Gastrocnemius medialis (tissue), 4 donors: ENCODE measurements around the gene CDH4. TPM values are rescaled to one million over a fixed set of nuclear protein-coding genes. Genes with fewer than 3 reads are reported as not detected.

Experiments used
- ATAC-seq, 2 donors: fragments of 150-250 bp; one replicate each; pipeline ENCODE4 v1.9.1; 2016
- DNase-seq, 2 donors: peaks; one replicate each; pipeline ENCODE4 v3.0.0-alpha.2; 2019
- H3K27ac ChIP-seq, 4 donors: fragments of 200-600 bp; sonication (generic); 1 replicate in 1 of 4; 2 replicates in 3 of 4; pipeline ENCODE4 v1.5.1; 2016 to 2018; ENCODE audit warnings: mild to moderate bottlenecking in 2 of 4, moderate library complexity in 1 of 4
- H3K27me3 ChIP-seq, 3 donors: fragments of 200-600 bp; sonication (generic) in 2 of 3; 1 replicate in 1 of 3; 2 replicates in 2 of 3; pipeline versions ENCODE4 v1.5.1 to v1.6.0; 2016 to 2019; ENCODE audit warnings: mild to moderate bottlenecking in 1 of 3, moderate library complexity in 1 of 3
- H3K36me3 ChIP-seq, 2 donors: fragments of 200-600 bp; sonication (generic) in 1 of 2; one replicate each; pipeline ENCODE4 v1.5.1; 2017 to 2018
- H3K4me1 ChIP-seq, 2 donors: fragments of 200-600 bp; sonication (generic) in 1 of 2; one replicate each; pipeline ENCODE4 v1.5.1; 2016 to 2017; ENCODE audit warnings: mild to moderate bottlenecking in 2 of 2
- H3K4me3 ChIP-seq, 4 donors: fragments of 200-600 bp; sonication (generic) in 3 of 4; 1 replicate in 1 of 4; 2 replicates in 3 of 4; pipeline ENCODE4 v1.5.1; 2016 to 2019; ENCODE audit warnings: mild to moderate bottlenecking in 2 of 4
- H3K9me3 ChIP-seq, 3 donors: fragments of 200-600 bp; sonication (generic) in 2 of 3; 1 replicate in 1 of 3; 2 replicates in 2 of 3; pipeline ENCODE4 v1.5.1; 2016 to 2019
- POLR2A ChIP-seq, 2 donors: fragments of 450-650 bp; IDR thresholded peaks; one replicate each; pipeline ENCODE4 v1.6.1; 2017; ENCODE audit warnings: antibody characterized with exemption in 2 of 2, mild to moderate bottlenecking in 2 of 2, moderate library complexity in 2 of 2
- in situ Hi-C, 4 donors: fragments of 200-750 bp; cut with MboI; loops; one replicate each; pipeline versions ENCODE4 v1.15.0 to v1.8.0; 2017; ENCODE audit warnings: low sequenced_read_pairs in 4 of 4
- intact Hi-C: fragments of 100-400 bp; cut with DNase I; formaldehyde crosslinking; loops from one replicate; pipeline ENCODE4 v1.15.1; 2023; ENCODE audit warnings: low total_unique reads
- total RNA-seq, 4 donors: library from RNA; depleted of rRNA; stranded (reverse); fragments of >200 nt; gene quantifications; one replicate each; pipeline versions ENCODE4 v1.1.0 to v1.2.3, GENCODE V29; 2016
- TF ChIP-seq, protein P1 (sequence below), 5 experiments: fragments of 450-650 bp in 3 of 5; fragments of 200-600 bp in 2 of 5; sonication (generic) in 2 of 5; IDR thresholded peaks in 4 of 5; conservative IDR thresholded peaks in 1 of 5; 1 replicate in 4 of 5; 2 replicates in 1 of 5; pipeline ENCODE4 v1.5.1; 2016 to 2019; ENCODE audit warnings: antibody characterized with exemption in 5 of 5, mild to moderate bottlenecking in 3 of 5, moderate library complexity in 3 of 5

Gene CDH4
- total RNA-seq, 4 donors from 2014 or later: 0.38 to 1.2 (median 0.86) TPM

DNA sequence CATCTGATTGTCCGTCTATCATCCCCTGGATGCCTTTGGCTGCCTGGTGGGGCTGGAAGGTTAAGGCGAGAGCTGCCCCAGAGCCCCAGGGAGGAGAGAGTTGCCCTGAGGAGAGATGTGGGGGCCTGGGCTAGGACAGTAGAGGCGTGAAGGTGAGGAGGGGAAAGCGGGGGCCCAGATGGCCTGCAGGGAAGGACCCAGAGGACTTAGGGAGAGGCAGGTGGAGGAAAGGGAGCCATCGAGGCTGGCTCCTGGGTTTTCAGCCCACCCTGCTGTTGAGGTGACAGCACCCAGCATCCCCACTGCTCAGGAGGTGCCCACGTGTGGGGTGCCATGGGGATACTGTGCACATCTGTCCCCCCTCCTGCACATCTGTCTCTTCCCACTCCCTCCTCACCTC, 539.9 kb downstream of the CDH4 start:
- Histone ChIP-seq H3K4me3 (no peak overlapping the region), H3K9me3 (no peaks in the 10 kb centered on the region), H3K27ac (no peak overlapping the region), H3K36me3 (no peaks in the 10 kb centered on the region), H3K4me1 (no peaks in the 10 kb centered on the region), H3K27me3 (no peaks in the 10 kb centered on the region)
- DNase-seq: no peak
- intact Hi-C loops: no loop called here
- ATAC-seq: no peak
- in situ Hi-C loops: no loop called here
- TF ChIP-seq, protein P1, sequence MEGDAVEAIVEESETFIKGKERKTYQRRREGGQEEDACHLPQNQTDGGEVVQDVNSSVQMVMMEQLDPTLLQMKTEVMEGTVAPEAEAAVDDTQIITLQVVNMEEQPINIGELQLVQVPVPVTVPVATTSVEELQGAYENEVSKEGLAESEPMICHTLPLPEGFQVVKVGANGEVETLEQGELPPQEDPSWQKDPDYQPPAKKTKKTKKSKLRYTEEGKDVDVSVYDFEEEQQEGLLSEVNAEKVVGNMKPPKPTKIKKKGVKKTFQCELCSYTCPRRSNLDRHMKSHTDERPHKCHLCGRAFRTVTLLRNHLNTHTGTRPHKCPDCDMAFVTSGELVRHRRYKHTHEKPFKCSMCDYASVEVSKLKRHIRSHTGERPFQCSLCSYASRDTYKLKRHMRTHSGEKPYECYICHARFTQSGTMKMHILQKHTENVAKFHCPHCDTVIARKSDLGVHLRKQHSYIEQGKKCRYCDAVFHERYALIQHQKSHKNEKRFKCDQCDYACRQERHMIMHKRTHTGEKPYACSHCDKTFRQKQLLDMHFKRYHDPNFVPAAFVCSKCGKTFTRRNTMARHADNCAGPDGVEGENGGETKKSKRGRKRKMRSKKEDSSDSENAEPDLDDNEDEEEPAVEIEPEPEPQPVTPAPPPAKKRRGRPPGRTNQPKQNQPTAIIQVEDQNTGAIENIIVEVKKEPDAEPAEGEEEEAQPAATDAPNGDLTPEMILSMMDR (IDR thresholded peaks at IDR 0.05 in 4 of 5, conservative IDR thresholded peaks at IDR 0.05 in 1 of 5): no peak
- no peak for TF ChIP-seq POLR2A (IDR thresholded peaks at IDR 0.05)

DNA sequence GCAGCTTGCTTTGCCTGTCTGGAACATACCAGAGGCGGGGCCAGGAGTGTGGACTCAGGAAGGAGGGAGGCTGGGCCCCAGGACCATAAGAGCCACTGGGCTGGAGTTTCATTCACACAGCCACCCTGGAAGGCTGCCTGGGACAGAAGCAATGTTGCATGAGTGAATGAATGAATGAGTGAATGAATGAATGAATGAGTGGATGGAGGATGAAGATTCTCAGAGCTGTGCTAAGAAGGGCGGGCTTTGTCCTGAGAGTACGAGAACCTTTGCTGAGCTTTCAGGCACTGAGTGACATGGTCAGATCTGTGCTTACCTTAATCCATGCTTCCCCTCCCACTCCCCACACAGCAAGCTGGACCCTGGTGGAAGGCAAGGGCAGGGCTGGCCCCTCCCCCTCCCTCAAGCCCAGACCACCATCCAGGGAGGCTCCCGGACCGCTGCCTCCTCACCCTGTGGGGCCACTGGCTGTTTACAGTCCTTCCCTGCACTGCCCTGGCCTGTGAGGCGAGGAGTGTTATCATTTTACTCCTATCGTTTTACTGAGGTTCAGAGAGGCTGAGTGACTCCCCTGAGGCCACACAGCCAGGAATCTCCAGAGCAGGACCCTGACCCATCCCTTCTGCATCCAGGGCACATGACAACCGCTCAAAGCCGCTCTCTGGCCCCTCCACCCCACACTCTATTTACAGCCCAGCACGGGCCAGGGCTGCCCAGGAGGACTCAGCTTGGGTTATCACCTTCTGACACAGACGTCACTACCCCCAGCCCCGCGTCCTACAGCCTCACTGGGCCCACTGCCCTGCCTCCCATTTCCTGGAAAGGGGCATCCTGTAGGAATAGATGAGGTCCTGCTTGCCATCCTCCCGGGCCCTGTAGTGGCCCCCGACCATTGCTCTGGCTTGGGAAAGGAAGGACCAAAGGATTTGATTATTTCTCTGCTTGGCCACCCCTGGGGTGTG, 543.9 kb downstream of the CDH4 start:
- in situ Hi-C loops: no loop called here
- Histone ChIP-seq H3K4me3 (no peak overlapping the region), H3K27me3 (peaks cover 4 to 8% (median 7%) of the 10 kb centered on the region in 3 donors), H3K27ac (no peak overlapping the region), H3K36me3 (no peaks in the 10 kb centered on the region), H3K9me3 (no peaks in the 10 kb centered on the region), H3K4me1 (no peaks in the 10 kb centered on the region)
- intact Hi-C loops: no loop called here
- no peak for ATAC-seq
- no peak for DNase-seq
- no peak for TF ChIP-seq POLR2A (IDR thresholded peaks at IDR 0.05)
- TF ChIP-seq, protein P1 (IDR thresholded peaks at IDR 0.05 in 4 of 5, conservative IDR thresholded peaks at IDR 0.05 in 1 of 5): no peak

DNA sequence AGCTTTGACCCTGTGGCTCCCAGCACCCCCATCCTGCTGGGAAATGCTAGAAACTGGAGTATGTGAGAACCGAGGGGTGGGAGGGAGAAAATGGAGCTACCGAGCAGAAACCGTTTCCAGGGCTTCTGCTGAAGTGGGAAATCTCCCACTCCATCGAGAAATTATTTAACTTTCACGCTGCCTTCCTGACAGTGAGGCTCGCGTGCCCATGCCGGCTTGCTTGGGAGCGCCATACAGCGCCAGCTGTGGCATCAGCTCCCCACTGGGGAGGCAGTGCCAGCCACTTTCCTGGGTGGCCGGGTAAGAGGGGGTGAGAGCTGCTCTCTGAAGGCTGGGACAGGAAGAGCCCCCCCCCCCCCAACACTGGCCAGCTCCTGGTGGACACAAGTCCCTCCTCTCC, 544.7 kb downstream of the CDH4 start:
- ATAC-seq (no peak), DNase-seq (no peak)
- Histone ChIP-seq H3K27me3 (peaks cover 9 to 15% (median 12%) of the 10 kb centered on the region in 3 donors), H3K36me3 (no peaks in the 10 kb centered on the region), H3K4me1 (no peaks in the 10 kb centered on the region), H3K4me3 (no peak overlapping the region), H3K9me3 (no peaks in the 10 kb centered on the region), H3K27ac (no peak overlapping the region)
- intact Hi-C loops: no loop called here
- TF ChIP-seq, protein P1 (IDR thresholded peaks at IDR 0.05 in 4 of 5, conservative IDR thresholded peaks at IDR 0.05 in 1 of 5): no peak
- TF ChIP-seq POLR2A (IDR thresholded peaks at IDR 0.05): no peak
- in situ Hi-C loops: no loop called here

DNA sequence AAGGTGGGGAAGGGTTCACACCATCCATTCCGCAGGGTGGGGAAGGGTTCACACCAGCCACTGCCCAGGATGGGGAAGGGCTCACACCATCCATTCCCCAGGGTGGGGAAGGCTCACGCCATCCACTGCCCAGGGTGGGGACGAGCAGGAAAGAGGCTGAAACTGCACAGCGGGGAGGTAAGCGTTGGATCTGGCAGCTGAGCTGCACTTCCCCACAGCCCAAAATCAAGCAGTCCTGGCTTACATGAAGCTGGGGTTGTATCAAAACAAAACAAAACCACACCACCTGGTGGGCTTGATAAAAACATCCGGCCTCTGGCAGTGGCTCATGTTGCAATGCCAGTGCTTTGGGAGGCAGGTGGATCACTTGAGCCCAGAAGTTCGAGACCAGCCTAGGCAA, 545.1 kb downstream of the CDH4 start:
- no peak overlapping the region for H3K4me3 ChIP-seq
- H3K27ac ChIP-seq: no peak overlapping the region
- in situ Hi-C loops (no loop called here), intact Hi-C loops (no loop called here)
- ATAC-seq (no peak), DNase-seq (no peak)
- H3K4me1 ChIP-seq: no peaks in the 10 kb centered on the region
- peaks cover 13 to 19% (median 17%) of the 10 kb centered on the region in 3 donors for H3K27me3 ChIP-seq
- no peak for TF ChIP-seq POLR2A (IDR thresholded peaks at IDR 0.05)
- TF ChIP-seq, protein P1 (IDR thresholded peaks at IDR 0.05 in 4 of 5, conservative IDR thresholded peaks at IDR 0.05 in 1 of 5): no peak
- no peaks in the 10 kb centered on the region for H3K36me3 ChIP-seq
- no peaks in the 10 kb centered on the region for H3K9me3 ChIP-seq
